Brain pericyte (primary cell): ENCODE measurements around the gene CTBP2.
A peak's percentile ranks its signal among the peaks of the same experiment; 100 is the strongest.

Experiments used
- DNase-seq: peaks from one replicate; pipeline ENCODE4 v3.0.0-alpha.2; 2012; ENCODE audit warnings: low read depth, low spot score

The CTBP2 gene

DNA sequence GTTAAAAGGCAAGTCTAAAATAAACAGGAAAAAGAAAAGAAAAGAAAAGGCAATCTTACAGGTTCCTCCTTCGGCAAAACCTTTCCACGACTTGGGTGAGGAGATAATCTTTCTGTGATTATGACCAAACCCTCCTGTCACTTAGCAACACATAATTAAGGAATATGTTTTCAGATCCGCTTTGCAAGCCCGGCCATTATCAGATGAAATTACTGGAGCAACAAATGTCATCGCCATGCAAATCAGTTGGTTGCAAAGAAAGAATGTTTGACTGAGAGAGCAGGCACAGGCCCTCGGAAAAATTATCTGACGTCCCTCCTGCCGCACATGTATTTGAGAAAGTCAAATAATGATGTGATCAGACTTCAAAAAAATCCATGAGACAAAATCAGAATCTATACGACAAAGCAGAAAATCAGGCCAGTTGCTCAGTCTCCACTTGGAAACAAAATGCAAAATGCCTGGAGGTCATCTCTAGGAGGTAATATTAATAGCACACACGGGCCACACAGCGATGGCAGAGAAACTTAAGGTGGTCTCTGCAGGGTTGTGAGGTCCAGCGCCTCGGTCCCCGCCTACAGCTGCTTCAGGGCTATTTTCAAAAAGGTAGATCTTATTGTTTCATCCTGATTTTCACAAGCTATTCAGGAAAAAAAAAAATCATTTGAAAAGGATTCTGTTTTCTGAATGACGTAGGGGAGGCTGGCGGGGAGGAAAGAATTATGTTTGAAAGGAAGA lies 135.7 kb downstream of the CTBP2 start:
- DNase-seq, result no peak

DNA sequence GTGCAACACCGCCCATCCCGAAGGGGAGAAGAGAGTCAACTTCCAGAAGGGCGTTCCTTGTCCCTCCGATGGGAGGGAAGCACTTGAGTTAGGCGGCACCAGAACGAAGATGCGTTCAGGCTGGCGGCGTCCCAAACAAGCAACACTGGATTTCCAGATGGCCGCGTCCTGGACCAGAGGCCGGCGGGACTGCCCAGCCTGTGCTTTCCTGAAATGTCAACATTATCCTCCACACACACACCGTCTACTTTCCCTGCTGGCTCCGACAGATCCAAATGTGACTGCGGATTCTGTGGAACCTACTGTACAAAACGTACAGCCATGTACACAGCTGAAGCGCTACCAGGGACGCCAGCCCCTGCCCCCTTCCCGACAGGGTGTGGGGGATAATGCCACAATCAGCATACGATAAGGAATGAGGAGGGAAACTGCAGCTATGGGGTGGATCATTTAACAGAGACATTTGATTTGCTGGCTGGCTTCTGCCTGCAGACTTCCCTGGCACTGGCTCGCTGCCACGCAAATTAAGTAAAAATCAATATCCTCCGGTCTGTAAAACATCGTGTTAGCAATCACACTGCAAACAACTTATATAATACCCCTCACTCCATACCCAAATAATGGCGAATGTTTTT lies 136.4 kb downstream of the CTBP2 start:
- DNase-seq, result no peak

DNA sequence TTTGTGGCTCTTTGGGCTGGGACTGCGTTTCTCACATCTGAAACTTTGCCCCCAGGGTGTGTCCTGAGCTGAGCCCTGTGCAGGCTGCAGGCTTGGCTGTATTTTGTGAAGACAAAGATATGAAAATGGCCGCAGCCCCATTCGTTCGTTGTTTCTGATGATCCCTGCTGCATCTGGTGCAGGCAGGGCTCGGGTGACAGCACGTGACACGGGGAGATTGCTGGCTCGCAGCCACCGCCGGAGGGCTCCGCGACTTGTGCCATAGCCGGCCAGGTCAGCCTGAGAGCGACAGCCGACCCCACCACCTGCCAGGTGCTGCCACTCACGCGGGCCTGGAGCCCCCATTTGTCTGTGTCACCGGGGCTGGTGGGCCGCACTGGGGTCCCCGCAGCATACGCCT lies 137.1 kb downstream of the CTBP2 start:
- no peak for DNase-seq

DNA sequence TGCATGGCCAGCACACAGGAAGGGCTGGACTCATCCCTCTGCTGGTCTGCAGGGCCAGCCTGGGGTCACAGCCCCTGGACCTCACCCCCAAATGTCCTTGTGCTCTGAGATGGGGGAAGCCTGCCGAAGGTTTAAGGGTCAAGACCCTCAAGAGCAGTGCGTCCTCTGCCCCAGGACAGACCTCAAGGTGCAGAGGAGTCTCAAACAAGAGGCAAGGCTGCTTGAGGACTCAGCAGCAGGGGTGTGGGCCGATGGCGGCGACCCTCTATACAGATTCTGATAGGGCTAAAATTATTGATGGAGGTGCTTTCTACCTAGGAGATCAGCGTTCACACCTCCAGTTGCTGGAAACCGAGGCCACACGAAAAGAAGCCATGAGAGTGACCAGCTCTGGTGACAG lies 137.7 kb downstream of the CTBP2 start:
- no peak for DNase-seq

DNA sequence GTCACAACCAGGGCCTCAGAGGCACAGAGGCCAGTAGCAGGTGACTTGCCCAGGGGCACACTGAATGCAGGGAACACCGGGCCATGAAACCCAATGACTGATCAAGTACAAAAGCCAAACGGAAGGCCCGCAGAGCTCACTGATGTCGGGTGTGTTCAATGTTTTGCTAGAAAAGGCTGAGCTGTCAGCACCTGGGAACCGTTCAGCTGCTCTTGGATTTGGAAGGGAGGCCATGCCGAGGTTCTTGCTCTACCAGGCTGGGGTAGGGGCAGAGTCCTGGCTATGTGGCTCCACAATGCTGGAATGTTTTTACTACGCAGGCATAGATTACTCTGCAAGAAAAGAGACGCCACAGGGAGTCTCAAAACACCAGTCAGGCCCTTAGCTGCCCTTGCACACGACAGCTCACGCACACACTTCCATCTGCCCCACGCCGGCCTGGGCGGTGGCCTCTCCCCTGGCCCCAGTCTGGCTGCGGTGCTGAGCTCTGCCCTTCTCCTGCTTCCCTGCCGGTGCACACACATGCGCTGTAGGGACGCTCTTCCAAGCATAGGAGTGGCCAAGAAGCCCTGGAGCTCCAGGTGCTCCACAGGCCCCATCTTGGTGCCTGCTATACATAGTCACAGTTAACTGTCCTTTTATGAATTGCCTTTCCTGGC lies 138.5 kb downstream of the CTBP2 start:
- DNase-seq, result peak; percentile 50

DNA sequence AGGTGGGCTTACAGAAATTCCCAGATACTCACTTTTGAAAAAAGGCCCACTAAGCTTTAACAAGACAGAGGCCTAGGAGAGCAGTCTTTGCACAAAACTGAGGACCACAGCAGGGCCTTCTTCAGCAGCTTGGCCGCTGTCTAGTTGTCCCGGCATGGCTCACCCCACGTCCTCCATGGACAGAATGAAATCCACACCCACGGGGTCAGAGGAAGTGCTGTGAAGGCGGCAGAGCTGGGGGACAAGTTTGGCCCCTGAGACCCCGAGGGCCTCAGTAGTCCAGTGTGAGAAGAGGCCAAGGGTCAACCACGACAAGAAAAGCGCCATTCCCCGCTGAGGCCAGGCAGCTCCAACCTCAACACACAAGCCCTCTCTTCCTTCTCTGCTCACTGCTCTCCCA lies 139.5 kb downstream of the CTBP2 start:
- DNase-seq, result no peak

DNA sequence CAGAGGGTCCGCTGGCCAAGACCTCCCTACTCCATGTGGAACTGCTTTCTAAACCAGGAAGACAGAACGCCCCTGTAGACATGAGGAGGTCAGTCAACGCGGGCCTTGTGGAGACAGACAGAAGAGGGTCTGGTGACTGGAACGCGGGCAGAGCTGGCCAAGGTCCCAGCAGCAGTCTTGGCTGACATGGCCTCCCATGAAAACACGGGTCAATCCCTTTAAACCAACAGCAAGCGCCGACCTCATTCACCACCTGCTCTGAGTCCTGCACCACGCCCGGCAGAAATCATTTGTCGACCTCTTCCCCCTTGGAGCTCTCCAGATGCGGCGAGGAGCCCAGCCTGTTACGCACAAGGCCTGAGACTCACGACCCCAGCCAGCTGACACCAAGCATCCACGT lies 140.0 kb downstream of the CTBP2 start:
- DNase-seq, result no peak

DNA sequence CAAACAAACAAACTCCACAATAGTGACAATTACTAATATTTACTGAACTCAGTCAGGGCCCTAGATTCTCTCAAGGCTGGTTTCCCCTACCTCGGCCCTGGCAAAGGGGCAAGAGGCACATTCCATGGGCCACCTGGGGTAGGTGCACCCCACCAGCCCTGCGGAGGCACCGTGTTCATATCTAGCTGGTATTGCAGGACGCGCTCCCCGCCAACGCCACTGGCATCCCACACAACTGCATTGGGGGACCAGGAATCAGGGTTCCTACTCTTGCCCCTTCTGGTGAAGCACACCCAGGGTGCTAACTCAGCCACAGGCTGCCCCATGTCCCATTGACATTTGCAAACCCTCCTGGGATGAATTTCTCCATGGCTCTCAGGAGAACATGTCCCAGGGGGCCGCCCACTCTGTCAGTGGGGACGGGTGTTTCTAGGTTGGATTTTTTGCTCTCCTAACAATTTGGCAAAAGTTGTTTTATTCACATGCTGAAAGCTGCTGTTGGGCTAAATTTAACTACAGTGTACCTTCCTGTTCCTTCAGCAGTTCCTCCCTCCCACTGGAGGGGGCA lies 141.7 kb downstream of the CTBP2 start:
- no peak for DNase-seq

DNA sequence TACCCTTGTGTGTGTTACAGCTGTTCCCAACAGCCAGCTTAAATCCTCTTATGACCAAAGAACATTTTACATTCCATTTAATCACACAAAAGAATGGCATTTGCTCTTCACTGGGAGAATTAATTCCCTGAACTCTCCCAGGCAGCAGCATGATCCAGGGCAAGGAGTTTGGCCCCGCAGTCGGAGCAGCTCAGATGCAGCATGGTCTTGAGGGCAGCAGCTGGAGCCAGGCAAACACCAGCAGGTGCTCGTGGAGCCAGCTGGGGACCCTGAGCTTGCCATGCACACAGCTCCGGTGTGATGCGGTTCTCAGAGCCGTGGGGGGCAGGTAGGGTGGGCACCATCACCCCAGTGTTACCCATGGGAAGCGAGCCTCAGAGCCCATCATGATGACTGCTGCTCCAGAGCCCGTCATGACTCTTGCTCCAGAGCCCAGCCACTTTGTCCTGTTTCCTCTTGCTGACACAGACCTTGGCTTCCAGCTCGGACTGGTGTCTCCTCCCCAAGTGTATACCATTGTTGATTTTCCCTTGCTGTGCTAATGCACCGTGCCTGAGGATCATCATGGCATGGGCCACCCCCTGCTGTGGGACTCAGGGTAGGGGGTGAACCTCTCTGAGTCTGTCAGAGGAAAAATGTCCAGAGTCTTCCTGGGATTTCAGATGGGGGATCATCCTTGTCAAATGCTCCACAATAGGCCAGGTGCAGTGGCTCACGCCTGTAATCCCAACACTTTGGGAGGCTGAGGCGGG lies 142.6 kb downstream of the CTBP2 start:
- peak; percentile 45 for DNase-seq

DNA sequence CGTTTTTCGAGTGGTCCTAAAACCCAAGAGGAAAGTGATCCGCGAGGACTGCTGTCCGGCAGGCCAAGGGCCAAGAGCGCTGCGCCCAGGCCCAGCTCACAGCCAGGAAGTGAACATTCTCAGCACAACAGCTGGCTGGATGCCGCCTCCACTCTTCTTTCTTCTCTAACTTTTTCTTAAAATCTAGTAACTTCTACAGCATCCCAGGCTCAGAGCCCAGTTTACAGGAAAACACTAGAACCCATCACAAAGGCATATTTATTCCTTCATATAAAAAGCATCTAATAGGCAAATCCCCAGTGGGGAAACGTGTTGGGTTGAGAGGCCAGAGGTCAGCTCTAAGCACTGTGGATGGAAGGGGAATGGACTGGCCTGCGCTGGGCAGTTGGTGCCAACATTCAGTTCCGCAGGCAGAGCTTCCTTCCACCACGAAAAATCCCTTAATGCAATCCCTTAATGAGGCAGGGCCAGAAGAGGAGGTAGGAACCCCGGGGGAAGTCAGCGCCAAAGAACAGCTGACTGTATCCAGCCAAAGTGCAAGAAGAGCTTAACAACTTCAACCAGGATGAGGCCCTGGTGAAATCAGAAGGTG lies 143.7 kb downstream of the CTBP2 start:
- no peak for DNase-seq

DNA sequence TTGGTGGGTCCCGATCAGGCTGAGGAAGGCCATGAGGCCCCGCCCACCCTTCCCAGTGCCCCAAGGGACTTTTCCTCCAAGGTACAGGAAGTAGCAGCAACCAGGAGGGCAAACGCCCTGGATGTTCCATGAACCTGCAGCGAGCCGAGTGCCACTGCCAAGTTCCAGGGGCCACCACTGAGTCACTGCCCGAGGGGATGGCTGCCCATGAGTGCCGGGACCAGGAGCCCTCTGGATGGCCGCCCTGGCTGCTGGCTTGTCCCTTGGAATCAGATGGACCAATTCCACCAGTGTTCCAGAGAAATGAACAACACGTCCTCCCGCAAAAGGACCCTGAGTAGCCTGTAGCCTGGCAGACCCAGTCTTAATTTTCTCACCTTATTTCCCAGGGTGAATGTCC lies 144.2 kb downstream of the CTBP2 start:
- no peak for DNase-seq

DNA sequence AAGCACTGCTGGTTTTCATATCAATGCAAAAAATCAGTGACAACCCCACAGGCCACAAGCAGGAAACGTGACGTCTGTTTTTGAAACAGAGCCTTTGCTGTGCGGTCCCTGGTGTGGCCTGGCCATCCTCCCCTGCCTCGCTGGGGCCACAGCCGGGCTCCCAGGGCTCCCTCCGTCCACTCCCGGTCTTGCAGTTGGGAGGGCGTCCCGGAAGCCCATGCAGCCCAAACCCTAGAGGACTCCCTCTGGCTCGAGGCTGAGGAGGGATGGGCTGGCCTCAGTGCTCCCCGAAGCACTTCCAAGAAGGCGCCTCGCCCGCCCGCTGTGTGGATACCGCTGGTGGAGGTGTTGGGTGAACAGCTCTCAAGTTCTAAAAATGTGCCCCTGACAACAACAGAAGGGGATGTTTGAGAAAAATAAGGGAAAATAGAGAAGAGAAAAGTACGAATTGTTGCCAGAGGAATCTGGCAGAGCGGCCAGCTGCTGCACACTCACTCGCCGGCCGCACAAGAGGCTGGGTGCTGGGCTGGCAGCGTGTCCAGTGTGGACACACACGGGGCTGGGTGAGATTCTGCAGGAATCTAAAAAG lies 144.9 kb downstream of the CTBP2 start:
- no peak for DNase-seq

DNA sequence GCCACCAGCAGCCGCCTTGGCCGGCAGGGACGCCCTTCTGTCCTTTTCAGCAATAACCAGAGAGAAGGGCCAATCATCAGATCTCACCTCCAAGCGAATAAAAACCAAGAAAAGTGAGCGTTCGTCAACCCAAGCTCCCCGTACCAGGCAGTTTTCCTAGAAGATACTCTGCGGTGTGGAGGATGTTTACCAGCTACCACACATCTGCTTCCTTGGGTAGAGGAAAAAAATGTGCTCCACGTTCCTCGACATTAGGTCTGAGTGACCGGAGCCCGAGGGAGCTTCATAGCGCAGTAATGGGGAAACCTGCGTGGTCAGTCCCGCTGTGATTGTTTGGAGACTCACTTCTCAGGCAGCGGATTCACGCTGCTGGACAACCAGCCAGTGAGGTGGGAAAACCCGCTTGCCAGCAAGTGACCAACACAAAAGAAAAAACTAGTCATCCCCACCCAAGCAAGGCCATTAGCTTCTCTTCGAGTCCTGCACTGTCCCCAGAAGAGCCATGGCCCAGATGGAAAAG lies 145.5 kb downstream of the CTBP2 start:
- no peak for DNase-seq

DNA sequence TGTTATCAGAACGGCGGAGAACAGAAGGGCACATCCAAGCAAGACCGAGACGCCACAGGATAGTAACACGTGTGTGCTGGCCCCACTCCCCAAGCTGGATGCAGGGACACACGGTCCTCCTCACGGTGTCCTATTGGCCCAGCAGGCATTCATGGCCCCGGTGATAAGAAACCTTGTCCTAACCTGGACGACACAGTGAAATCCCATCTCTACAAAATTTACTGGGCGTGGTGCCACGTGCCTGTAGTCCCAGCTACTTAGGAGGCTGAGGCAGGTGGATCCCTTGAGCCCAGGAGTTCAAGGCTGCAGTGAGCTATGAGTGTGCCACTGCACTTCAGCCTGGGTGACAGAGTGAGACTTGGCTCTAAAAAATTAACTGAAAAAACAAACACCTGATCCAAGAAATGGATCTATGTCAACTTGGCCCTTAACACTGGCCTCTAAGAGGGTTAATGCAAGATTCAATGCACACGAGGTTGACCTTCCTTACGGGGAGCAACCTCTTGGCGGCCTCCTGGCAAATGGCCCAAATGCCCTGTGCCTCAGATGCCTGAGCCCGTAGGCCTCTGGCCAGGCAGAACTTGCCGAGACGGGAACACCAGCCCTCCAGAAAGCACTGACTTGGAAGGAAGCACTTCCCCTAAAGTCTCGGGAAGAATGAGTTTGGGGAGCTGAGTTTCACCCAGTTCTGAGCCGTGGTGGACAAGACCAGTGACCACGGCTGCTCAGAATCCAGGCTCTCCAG lies 146.1 kb downstream of the CTBP2 start:
- no peak for DNase-seq

DNA sequence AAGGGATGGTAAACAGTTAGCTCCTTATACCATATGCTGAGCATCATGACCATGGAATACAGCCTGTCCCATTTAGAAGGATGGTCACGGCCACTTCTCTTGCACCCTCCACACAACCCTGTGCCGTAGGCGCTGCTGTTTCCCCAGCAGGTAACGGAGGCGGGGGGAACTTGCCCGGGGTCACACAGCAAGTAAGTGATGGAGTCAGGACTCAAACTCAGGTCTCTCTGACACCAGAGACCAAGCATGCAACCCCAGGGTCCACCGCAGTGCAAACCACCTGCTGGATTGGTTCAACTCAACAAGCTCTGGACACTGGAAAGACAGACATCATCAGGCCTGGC lies 146.9 kb downstream of the CTBP2 start:
- no peak for DNase-seq

DNA sequence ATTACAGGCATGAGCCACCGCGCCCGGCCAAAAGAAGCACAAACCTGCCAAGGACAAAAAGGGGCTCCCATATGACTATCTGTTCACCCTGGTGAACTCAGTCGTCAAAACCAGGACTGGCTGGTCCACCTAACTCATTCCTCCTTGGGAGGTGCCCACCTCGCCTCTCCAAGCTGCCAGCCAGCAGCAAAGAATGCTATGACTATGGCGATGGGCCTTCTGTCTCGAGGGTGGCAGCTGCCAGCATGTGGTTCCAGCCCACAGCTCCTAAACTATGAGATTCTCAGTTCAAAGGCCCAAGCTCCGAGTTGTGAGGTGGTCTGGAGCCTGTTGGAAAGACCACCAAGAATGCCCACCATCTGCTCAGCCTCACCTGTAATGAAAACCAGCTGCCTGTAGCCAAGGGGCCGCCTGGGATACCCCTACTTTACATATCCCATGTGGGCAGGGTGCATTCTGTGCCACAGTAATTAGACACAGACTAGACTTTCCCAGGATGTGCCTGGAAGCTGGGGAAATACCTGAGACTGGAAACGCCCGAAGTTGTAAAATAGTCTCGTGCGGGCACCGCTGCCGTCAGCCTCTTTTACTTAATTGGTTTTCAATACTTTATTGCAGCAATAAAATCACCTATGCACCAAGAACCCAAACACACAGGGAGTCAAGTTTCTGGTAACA lies 147.4 kb downstream of the CTBP2 start:
- DNase-seq, result no peak

DNA sequence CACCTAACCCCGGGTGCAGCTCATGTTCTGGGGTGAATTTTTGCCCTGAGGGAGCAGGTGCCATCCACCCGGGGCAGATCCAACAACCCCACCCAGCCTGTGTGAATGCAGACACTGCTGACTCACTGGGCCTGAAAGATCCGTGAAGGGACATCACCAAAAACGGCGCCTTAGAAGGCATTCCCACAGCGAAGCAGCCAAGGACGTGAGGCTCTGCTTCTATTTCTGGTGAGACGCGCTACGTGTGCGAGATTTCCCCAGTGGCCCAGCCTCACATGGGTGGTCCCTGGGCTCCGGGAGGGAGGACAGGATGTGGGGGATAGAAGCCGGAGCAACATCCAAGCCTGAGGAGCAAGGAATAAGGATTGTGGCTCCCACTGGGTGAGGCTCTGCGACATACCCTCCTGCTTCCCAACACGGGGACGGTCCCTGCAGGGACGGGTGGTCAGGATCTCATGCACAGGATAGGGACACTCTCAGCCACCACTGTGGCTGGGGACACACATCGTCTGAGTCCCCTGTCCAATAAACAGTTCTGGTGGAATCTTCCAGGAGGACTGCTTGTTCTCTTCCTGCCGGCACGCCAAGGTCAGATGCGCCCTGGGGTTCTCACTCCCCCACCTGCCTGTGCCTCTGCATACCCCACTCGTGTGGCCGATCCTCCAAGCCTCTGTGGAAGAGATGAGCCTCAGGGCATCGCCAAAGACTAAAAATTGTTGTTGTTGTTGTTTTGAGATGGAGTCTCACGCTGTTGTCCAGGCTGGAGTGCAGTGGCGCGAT lies 148.2 kb downstream of the CTBP2 start:
- DNase-seq, result no peak

DNA sequence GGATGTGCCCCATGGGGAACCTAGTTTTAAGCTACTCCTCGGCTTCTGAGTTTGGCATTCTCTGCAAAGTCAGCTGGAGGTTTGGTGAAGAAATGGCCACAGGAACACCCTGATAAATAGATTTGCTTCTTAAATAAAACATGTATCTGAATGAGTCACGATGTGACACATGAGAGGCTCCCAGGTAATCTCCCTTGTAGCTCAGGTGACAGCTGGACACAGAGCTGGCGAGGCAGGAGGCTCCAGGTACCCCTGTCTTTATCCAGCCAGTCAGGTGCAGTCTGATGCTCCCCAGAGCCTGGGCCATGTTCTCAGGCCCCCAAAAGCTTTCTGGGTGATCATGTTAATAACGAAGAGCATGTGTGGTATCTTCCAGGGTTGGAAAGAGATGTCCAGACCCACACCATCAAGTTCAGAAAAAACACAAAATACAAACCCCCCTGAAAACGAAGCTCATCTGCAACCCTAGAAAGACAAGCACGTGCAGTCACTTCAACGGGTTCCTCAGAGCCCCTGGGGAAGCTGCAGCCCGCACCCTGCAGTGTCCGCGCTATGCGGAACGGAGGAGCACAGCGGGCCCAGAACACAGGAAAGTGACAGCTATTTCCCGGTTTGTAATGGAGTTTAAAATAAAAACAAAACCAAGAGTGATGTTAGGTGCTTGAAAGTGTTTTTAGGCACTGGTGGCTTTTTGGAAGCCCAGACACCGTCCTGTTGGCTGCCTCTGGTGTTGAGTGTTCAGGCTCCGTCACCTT lies 149.0 kb downstream of the CTBP2 start:
- DNase-seq, result no peak
